ENCODE results near the gene PLK5.
A peak's percentile ranks its signal among the peaks of the same experiment; 100 is the strongest.
"Not testable (repeated sequence)": the region's sequence is repeated elsewhere in the genome, so short reads cannot be mapped to it uniquely, and the experiment has no call there.

PLK5 gene

GRCh38 chr19:1523412-1524286 lies at the start of gene PLK5:
PLK5 (plus strand) TSS chr19:1524077; CDS start chr19:1526997, 2,920 bp downstream.
- DNase-seq: no peak

GRCh38 chr19:1474765-1475351 lies 49.0 kb upstream of the PLK5 start:
- DNase-seq: no peak

GRCh38 chr19:1475751-1476437 lies 48.0 kb upstream of the PLK5 start:
- no peak for DNase-seq

- not testable (repeated sequence) for DNase-seq
Measured at GRCh38 chr19:1477056-1477455, 46.8 kb upstream of the PLK5 start.

GRCh38 chr19:1478934-1479707 lies 44.8 kb upstream of the PLK5 start, which contains the start of gene C19orf25:
C19orf25 (minus strand) TSS chr19:1479215; CDS start chr19:1478903, 312 bp downstream.
- DNase-seq: peak; percentile 44

- DNase-seq: no peak
Measured at GRCh38 chr19:1481224-1481892, 42.5 kb upstream of the PLK5 start.

- DNase-seq: no peak
Measured at GRCh38 chr19:1481893-1482360, 42.0 kb upstream of the PLK5 start.

GRCh38 chr19:1482361-1483130 lies 41.3 kb upstream of the PLK5 start:
- DNase-seq: no peak

GRCh38 chr19:1483131-1483978 lies 40.5 kb upstream of the PLK5 start:
- DNase-seq: no peak

GRCh38 chr19:1483979-1484428 lies 39.9 kb upstream of the PLK5 start:
- no peak for DNase-seq

- DNase-seq: no peak
Measured at GRCh38 chr19:1486720-1487575, 36.9 kb upstream of the PLK5 start.

GRCh38 chr19:1487576-1488281 lies 36.1 kb upstream of the PLK5 start:
- no peak for DNase-seq

- no peak for DNase-seq
Measured at GRCh38 chr19:1488282-1488601, 35.6 kb upstream of the PLK5 start.

- DNase-seq: no peak
Measured at GRCh38 chr19:1489463-1490310, 34.2 kb upstream of the PLK5 start.

- DNase-seq: peak; percentile 97
Measured at GRCh38 chr19:1490311-1491113, 33.4 kb upstream of the PLK5 start, which contains the start of gene PCSK4. PCSK4 (minus strand) TSS chr19:1490350; CDS start chr19:1490346, 4 bp downstream.

- no peak for DNase-seq
Measured at GRCh38 chr19:1491114-1491848, 32.6 kb upstream of the PLK5 start, which contains the start of gene REEP6. REEP6 (plus strand) TSS chr19:1491181; CDS start chr19:1491270, 89 bp downstream.
